Activated T-cell treated with anti-CD3 and anti-CD28 coated beads, Interleukin-2, amount 50 U/mL, for 4 hours (primary cell): ENCODE measurements around the gene RIMBP2. TPM values are rescaled to one million over a fixed set of nuclear protein-coding genes. Genes with fewer than 3 reads are reported as not detected.

Source experiments
- ATAC-seq, 2 donors: fragments of 200-7000 bp; cut with Tn5 transposase; one replicate each; pipeline ENCODE4 v1.10.0; 2021
- DNase-seq: peaks from one replicate; pipeline ENCODE4 v3.0.0-alpha.2; 2020
- H3K27me3 Mint-ChIP-seq: one replicate; pipeline ENCODE4 v1.8.0; 2021; ENCODE audit warnings: low read depth, mixed read lengths
- H3K36me3 Mint-ChIP-seq: one replicate; pipeline ENCODE4 v1.8.0; 2022; ENCODE audit warnings: mixed read lengths; ENCODE audit not compliant: insufficient read depth
- H3K4me1 Mint-ChIP-seq: one replicate; pipeline ENCODE4 v1.8.0; 2021; ENCODE audit warnings: low read depth, mixed read lengths
- H3K4me3 Mint-ChIP-seq: one replicate; pipeline ENCODE4 v1.8.0; 2021; ENCODE audit warnings: mild to moderate bottlenecking, moderate library complexity, mixed read lengths
- H3K9me3 Mint-ChIP-seq: one replicate; pipeline ENCODE4 v1.8.0; 2021; ENCODE audit warnings: mixed read lengths
- total RNA-seq, 3 donors: library from RNA; stranded (reverse); gene quantifications; one replicate each; pipeline ENCODE4 v1.2.1, GENCODE V29; 2021

The RIMBP2 gene
- total RNA-seq, 3 donors from 2014 or later, result not detected

DNA sequence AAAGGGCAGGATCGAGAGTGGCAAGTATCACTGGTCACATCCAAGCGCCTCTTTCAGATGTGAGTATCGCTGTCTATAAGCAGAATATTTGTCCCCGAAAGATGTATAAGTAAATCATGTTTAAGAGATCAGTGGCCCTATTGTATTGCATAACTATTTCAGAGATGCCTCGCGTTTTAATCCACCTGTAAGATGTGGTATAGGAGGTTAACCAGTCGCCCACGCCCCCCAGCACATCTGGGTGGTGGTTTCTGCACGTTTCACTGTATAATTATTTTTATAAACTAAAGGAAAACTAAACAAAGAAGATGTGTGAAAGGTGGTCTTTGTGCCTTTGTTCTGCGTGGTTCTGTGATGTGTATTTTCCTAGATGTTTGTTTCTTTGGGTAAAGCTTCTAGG, 28.9 kb downstream of the RIMBP2 start:
- H3K27me3 Mint-ChIP-seq, result peaks cover 17% of the 10 kb centered on the region
- no peaks in the 10 kb centered on the region for H3K9me3 Mint-ChIP-seq
- DNase-seq (no peak), ATAC-seq (no peak)
- no peak overlapping the region for H3K4me3 Mint-ChIP-seq
- no peaks in the 10 kb centered on the region for H3K4me1 Mint-ChIP-seq
- no peaks in the 10 kb centered on the region for H3K36me3 Mint-ChIP-seq

DNA sequence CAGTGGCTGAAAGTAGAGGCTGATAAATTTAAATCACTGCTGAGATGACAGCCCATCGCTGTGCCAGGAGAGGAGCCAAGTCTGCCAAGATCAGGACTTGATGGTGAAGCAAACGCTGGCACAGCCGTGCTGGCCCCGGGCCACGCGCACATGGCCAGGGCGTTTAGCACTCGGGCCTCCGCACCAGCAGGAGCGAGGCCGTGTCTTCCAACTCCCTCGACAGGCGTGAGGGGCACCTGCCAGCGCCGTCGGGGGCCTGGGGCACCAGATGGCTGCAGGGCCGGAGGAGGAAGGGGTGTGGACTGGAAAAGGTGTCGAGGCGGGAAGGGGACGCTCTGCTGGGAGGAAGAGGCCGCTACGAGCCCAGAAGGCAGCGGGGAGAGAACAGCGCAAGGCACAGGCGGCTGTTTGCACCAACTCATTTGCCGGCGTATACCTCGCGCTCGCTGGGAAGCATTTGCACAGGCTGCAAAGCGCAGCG, 29.5 kb downstream of the RIMBP2 start:
- ATAC-seq (no peak), DNase-seq (no peak)
- no peaks in the 10 kb centered on the region for H3K9me3 Mint-ChIP-seq
- no peaks in the 10 kb centered on the region for H3K36me3 Mint-ChIP-seq
- no peaks in the 10 kb centered on the region for H3K4me1 Mint-ChIP-seq
- peaks cover 17% of the 10 kb centered on the region for H3K27me3 Mint-ChIP-seq
- no peak overlapping the region for H3K4me3 Mint-ChIP-seq

DNA sequence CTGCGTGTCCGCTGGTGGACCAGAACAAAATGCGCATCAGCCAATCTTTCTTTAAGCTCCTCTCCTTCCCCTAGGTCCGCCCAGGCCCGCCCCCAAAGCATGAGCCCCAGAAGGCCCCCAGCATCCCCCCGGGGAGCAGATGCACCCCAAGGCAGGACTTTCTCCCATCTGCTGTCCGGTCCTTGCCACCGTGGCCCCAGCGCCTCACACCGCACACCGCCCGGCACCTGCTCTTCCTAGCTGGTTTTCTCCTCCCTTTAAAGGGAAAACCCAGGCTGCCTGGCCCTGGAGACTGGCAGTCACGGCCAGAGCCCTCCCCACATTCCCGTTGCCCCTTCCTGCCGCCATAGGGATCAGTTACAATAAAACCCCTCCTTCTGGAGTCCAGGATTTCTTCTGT, 30.2 kb downstream of the RIMBP2 start:
- H3K9me3 Mint-ChIP-seq, result no peaks in the 10 kb centered on the region
- peaks cover 17% of the 10 kb centered on the region for H3K27me3 Mint-ChIP-seq
- ATAC-seq, result no peak
- H3K4me3 Mint-ChIP-seq, result no peak overlapping the region
- H3K4me1 Mint-ChIP-seq, result no peaks in the 10 kb centered on the region
- no peaks in the 10 kb centered on the region for H3K36me3 Mint-ChIP-seq
- DNase-seq, result no peak

DNA sequence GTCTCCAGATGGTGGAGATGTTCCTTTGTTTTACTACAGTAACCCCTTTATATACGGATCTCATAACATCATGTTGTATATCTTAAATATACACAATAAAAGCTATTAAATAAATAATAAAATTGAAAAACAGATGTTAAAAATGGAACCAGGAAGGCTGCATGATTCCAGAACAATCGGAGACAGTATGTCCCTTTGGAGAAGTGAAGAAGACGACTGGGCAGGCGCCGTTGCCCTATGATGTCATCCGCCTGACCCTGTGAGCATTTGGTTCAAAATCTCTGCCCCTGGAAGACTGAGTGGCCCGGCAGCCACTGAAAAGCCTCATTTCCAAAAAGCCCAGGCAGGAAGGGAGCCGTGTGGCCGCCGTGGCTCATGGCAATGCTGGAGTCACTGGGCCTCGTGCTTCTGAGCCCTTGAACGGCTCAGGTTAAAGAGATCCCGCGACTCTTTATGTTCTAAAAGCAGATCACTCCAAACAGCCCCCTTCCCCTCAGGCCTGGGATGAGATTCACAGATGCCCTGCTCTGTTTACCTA, 30.8 kb downstream of the RIMBP2 start:
- Mint-ChIP-seq H3K4me1 (no peaks in the 10 kb centered on the region), H3K9me3 (no peaks in the 10 kb centered on the region), H3K4me3 (no peak overlapping the region), H3K27me3 (peaks cover 17% of the 10 kb centered on the region), H3K36me3 (no peaks in the 10 kb centered on the region)
- ATAC-seq, result no peak
- no peak for DNase-seq

DNA sequence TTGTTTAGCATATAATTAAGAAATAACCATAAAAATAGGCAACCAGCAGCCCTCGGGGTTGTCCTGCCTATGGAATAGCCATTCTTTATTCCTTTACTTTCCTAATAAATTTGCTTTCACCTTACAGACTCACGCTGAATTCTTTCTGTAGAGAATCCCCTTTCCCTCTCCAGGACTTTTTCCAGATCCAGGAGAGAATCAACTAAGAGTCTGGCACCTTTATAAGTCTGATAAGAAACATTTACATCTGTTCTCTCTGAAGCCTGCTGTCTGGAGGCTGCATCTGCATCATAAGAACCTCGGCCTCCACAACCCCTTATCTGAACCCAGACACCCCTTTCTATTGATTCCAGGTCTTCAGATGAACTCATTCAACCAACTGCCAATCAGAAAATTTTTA, 32.3 kb downstream of the RIMBP2 start:
- ATAC-seq, result no peak
- Mint-ChIP-seq H3K27me3 (peaks cover 17% of the 10 kb centered on the region), H3K36me3 (no peaks in the 10 kb centered on the region), H3K9me3 (no peaks in the 10 kb centered on the region), H3K4me3 (no peak overlapping the region), H3K4me1 (no peaks in the 10 kb centered on the region)
- DNase-seq, result no peak

DNA sequence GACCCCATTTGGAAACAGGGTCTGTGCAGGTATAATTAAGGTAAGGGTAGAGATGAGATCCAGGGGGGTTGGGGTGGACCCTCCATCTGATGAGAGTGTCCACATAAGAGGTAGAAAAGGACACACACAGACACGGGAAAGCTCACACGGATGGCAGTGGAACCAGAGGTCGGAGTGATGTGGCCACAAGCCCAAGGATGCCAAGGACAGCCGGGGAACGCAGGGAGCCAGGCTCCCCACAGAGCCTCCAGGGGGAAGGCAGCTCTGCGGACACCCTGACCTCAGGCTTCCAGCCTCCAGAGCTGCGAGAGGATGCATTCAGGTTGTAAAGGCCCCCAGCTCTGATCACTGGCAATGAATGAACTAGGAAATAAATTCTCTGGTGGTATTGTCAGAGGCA, 33.0 kb downstream of the RIMBP2 start:
- no peaks in the 10 kb centered on the region for H3K36me3 Mint-ChIP-seq
- H3K27me3 Mint-ChIP-seq, result peaks cover 13% of the 10 kb centered on the region
- ATAC-seq (no peak), DNase-seq (no peak)
- no peaks in the 10 kb centered on the region for H3K9me3 Mint-ChIP-seq
- no peak overlapping the region for H3K4me3 Mint-ChIP-seq
- no peaks in the 10 kb centered on the region for H3K4me1 Mint-ChIP-seq

DNA sequence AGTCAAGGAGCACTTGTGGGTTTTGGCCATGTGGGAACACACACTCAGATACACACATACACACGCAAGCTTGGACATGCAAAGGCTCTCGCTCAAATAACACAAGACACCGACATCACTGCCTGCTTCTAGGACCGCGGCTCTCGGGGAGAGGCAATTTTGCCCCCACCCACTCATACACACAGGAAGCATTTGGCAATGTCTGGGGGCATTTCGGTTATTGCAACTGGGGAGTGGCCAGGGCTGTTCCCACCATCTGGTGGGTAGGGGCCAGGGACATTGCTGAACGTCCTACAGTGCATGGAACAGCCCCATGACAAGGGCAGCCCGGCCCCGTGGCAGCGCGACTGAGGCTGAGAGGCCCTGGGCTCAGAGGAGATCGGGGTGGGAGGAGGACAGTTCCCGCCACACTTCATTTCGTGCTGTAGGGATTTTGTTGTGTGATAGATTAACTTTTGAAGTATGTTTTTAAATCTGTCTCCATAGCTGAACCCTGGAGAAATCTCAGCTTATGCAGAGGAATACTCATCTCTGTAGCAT, 35.6 kb downstream of the RIMBP2 start:
- no peaks in the 10 kb centered on the region for H3K9me3 Mint-ChIP-seq
- H3K36me3 Mint-ChIP-seq, result no peaks in the 10 kb centered on the region
- H3K4me1 Mint-ChIP-seq, result no peaks in the 10 kb centered on the region
- DNase-seq, result no peak
- ATAC-seq, result no peak
- H3K4me3 Mint-ChIP-seq, result no peak overlapping the region
- peaks cover 4% of the 10 kb centered on the region for H3K27me3 Mint-ChIP-seq

DNA sequence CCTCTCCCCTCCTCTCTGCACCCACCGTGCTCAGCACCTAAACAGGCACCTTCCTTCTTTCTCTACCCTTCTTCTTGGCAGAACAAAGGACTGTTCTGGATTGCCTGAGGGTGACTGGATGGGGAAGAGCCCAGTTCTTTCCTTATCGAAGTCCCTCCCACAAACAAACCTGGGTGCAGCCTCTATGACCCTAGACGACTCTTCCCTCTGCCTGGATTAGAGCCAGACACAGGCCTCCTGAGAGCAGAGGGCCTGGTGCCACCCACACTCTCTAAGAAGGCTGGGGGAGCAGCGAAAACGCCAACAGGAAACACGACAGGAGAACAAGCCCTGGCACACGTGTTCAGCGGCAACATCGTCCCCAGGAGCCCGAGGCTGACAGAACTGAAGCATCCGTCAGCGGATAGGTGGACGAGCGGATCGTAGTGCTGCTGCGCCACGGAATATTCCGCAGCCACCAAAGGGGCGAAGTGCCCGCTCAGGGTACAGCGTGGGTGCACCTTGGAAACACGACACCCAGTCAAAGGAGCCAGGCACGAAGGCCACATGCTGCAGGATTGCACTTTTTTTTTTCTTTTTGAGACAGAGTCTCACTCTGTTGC, 38.0 kb downstream of the RIMBP2 start:
- H3K36me3 Mint-ChIP-seq, result no peaks in the 10 kb centered on the region
- no peaks in the 10 kb centered on the region for H3K9me3 Mint-ChIP-seq
- H3K4me1 Mint-ChIP-seq, result no peaks in the 10 kb centered on the region
- no peak for ATAC-seq
- no peaks in the 10 kb centered on the region for H3K27me3 Mint-ChIP-seq
- DNase-seq, result no peak
- H3K4me3 Mint-ChIP-seq, result no peak overlapping the region

DNA sequence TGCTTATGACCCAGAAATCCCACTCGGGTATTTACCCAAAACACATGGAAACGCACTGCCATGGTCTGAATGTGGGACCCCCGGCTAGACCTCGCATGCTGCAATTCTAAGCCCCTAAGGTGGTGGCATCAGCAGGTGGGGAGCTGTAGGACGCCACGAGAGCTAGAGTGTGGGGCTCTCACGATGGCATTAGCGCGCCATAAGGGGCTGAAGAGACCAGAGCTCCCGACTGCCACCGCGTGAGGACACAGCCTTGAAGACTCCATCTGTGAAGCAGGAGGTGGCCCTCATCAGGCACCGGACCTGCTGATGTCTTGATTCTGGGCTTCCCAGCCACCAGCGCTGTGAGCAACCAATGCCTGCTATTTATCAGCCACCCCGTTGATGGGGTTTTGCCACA, 40.3 kb downstream of the RIMBP2 start:
- no peaks in the 10 kb centered on the region for H3K9me3 Mint-ChIP-seq

DNA sequence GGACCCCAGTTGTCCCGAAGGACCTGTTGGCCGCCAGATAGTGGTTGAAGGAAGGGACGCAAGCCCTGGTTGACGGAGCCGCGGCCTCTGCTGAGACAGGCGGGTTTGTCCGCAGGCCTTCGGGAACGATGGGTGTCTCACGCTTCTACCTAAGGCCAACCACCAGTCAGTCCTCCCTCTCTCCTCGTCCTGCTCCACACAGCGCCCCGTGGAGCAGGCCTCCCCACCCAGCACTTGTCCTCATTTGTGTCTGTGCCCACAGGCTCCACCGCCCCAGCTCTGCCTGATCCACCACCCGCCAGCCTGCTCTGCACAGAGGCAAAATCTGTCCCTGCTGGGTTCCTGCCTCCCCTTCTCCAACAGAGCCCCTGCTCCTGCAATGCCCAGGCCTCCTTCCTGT, 41.0 kb downstream of the RIMBP2 start:
- H3K27me3 Mint-ChIP-seq, result no peaks in the 10 kb centered on the region
- H3K4me3 Mint-ChIP-seq, result no peak overlapping the region
- no peaks in the 10 kb centered on the region for H3K9me3 Mint-ChIP-seq
- no peaks in the 10 kb centered on the region for H3K36me3 Mint-ChIP-seq
- no peaks in the 10 kb centered on the region for H3K4me1 Mint-ChIP-seq
- ATAC-seq, result no peak
- DNase-seq, result no peak

More for the DNA sequence above, 40.3 kb downstream of the RIMBP2 start:
- H3K27me3 Mint-ChIP-seq, result no peaks in the 10 kb centered on the region
- H3K4me3 Mint-ChIP-seq, result no peak overlapping the region
- ATAC-seq (no peak), DNase-seq (no peak)
- H3K36me3 Mint-ChIP-seq, result no peaks in the 10 kb centered on the region
- H3K4me1 Mint-ChIP-seq, result no peaks in the 10 kb centered on the region

DNA sequence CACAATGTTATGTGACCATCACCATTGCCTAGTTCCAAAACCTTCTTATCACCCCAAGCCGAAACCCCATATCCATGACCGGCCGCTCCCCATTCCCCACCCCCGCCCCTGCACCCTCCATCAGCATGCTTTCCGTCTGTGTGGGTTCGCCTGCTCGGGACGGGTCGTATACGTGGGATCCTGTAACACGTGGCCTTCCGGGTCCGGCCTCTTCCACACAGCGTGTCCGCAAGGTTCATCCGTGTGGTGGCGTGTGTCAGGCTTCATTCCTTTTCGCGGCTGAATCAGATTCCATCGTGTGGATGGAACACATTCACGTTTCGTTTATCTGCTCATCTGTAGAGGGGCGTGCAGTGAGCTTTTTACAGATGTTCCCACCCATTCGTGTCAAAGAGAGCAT, 41.4 kb downstream of the RIMBP2 start:
- DNase-seq (no peak), ATAC-seq (no peak)
- H3K36me3 Mint-ChIP-seq, result no peaks in the 10 kb centered on the region
- no peaks in the 10 kb centered on the region for H3K4me1 Mint-ChIP-seq
- no peaks in the 10 kb centered on the region for H3K27me3 Mint-ChIP-seq
- no peak overlapping the region for H3K4me3 Mint-ChIP-seq
- no peaks in the 10 kb centered on the region for H3K9me3 Mint-ChIP-seq

DNA sequence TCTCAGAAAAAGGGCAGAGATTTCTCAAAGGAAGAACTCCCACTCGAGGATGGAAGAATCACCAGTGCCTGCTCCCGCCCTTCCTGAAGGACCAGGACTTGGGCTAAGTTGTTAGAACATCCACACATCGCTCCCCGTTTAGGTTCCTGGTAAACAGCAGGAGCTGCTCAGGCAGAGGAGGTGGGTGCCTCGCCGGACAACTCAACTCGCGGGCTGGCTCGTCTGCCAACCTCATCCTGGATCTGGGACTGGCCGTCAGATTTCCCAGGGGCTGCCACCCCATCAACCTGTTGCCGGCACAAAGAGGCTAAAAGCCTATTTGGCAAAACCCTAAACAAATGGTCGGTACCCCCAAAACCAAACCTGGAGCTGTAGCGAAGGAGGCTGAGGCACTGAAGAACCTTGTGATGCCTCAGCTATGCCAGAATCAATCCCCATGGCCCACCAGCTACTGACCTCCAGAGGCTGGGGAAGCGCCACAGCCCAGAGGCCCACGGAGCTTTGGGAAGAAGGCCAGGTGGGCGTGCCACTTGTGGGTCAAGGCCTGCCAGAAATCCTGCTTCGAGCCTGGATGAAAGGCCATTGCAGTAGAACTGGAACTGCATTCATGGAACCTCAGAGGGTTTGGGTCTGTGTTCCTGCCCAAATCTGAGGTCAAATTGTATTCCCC, 42.9 kb downstream of the RIMBP2 start:
- no peak for DNase-seq
- no peaks in the 10 kb centered on the region for H3K4me1 Mint-ChIP-seq

DNA sequence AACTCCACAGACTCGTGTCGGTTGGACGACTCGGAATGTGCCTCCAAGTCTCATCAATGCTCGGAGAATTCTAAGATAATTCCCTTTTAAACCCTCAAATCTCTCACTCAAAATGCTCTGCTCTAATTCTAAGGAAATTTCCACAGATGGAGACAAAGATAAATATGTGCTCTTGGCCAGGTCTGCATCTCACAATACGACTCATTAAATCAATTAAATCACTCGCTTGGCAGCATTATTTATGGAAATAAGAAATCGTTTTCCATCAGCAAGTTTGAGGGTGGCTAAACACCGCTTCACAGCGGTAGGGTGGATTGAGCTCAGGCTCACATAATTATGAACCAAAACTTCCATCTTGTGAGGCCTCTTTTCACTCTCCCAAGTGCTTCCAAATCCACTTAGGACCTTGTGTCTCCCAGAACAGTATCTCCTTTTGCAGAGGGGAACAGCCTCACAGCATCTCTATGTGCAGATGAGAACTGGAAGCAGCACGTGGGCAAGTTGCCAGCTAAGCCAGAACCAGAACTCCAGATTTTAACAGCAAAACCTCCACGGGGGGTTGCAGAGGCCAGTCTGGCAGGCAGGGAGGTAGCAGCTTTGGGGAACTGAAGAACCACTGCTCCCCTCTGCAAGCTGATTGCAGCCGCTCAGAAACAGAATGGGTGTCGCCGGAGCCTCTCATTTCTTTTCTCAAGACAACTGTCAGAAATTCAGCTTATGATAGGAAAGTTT, 43.8 kb downstream of the RIMBP2 start:
- ATAC-seq, result no peak
- Mint-ChIP-seq H3K4me1 (no peaks in the 10 kb centered on the region), H3K36me3 (no peaks in the 10 kb centered on the region), H3K27me3 (no peaks in the 10 kb centered on the region), H3K9me3 (peaks cover 2% of the 10 kb centered on the region), H3K4me3 (no peak overlapping the region)
- DNase-seq, result no peak

More for the DNA sequence above, 42.9 kb downstream of the RIMBP2 start:
- no peak for ATAC-seq
- Mint-ChIP-seq H3K9me3 (no peaks in the 10 kb centered on the region), H3K4me3 (no peak overlapping the region), H3K27me3 (no peaks in the 10 kb centered on the region), H3K36me3 (no peaks in the 10 kb centered on the region)

DNA sequence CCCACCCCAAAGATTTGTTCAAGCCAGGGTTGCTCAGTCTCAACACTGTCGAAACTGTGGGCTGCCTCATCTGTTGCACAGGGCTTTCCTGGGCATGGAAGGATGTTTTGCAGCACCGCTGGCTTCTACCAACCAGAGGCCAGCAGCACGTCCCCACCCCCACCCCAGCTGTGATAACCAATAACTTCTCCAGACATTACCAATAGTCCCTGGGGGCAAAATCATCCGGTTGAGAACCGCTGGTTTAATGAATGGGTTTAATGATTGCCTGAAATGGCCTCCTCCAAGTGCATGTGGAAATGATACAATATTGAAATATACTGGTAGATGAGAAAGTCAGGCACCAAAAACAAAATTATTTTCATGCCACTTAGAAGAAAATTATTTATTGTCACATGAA, 44.5 kb downstream of the RIMBP2 start:
- Mint-ChIP-seq H3K4me1 (no peaks in the 10 kb centered on the region), H3K27me3 (no peaks in the 10 kb centered on the region), H3K4me3 (no peak overlapping the region), H3K9me3 (peaks cover 4% of the 10 kb centered on the region), H3K36me3 (no peaks in the 10 kb centered on the region)
- DNase-seq (no peak), ATAC-seq (no peak)
